Right cardiac atrium (tissue), 5 donors: ENCODE results near the gene PLA2G10. TPM values are rescaled to one million over a fixed set of nuclear protein-coding genes. Genes with fewer than 3 reads are reported as not detected.
"Not testable (repeated sequence)": the region's sequence is repeated elsewhere in the genome, so short reads cannot be mapped to it uniquely, and the experiment has no call there.

Source experiments
- ATAC-seq, 2 donors: fragments of 200-7000 bp; cut with Tn5 transposase; one replicate each; pipeline versions ENCODE4 v1.8.0 to v1.9.1; 2020; ENCODE audit warnings: moderate library complexity in 2 of 2, mild to moderate bottlenecking in 1 of 2
- DNase-seq, 3 donors: peaks; one replicate each; pipeline ENCODE4 v3.0.0-alpha.2; 2020
- H3K27ac ChIP-seq: one replicate; pipeline ENCODE4 v1.5.1; 2013; ENCODE audit warnings: mild to moderate bottlenecking, low read length, control low read depth, moderate library complexity
- H3K27me3 ChIP-seq: one replicate; pipeline ENCODE4 v1.6.1; 2013; ENCODE audit not compliant: control insufficient read depth, insufficient read depth
- H3K4me1 ChIP-seq: one replicate; pipeline ENCODE4 v1.6.1; 2013; ENCODE audit warnings: low read length; ENCODE audit not compliant: control insufficient read depth, insufficient read depth
- H3K4me3 ChIP-seq: one replicate; pipeline ENCODE4 v1.5.1; 2013; ENCODE audit warnings: low read length, control low read depth
- H3K9me3 ChIP-seq: one replicate; pipeline ENCODE4 v1.6.1; 2013; ENCODE audit warnings: low read length; ENCODE audit not compliant: control insufficient read depth
- WGBS: extraction: QIAGEN DNeasy Blood & Tissue Kit; methylation state at CpG from one replicate; pipeline ENCODE4 v1.1.7; 2013; 5-methylcytosine and 5-hydroxymethylcytosine counted together
- intact Hi-C, 4 donors: fragments of 100-400 bp; cut with DNase I; formaldehyde crosslinking; loops; one replicate each; pipeline versions ENCODE4 v1.11.0 to v1.14.0; 2022 to 2023
- long read RNA-seq, 4 donors: library from polyadenylated mRNA; unstranded; transcript quantifications; one replicate each; pipeline ENCODE4 v2.0.0, GENCODE V29; 2020 to 2021
- polyA plus RNA-seq: library from polyadenylated mRNA; stranded (reverse); fragments of 200-250 nt; gene quantifications from one replicate; pipeline ENCODE4 v1.2.3, GENCODE V29; 2013
- total RNA-seq, 4 donors: library from RNA; stranded (reverse); fragmentation: NEBNext Ultra II Directional; extraction: Animal tissue kit (Norgen Biotek cat#: 25700); gene quantifications; one replicate each; pipeline ENCODE4 v1.2.1, GENCODE V29; 2021
- donor health status: healthy with polysubstance abuse.
- donor health status: DM: no; HTN: yes; CAD: no.
- donor health status: DM: no; HTN: no; CAD: no.
- donor health status: DM: no; HTN: yes; CAD: no; lungs with severe emphysema.
- donor health status: DM: yes; HTN: yes; CAD: no.

The PLA2G10 gene, protein sequence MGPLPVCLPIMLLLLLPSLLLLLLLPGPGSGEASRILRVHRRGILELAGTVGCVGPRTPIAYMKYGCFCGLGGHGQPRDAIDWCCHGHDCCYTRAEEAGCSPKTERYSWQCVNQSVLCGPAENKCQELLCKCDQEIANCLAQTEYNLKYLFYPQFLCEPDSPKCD
- total RNA-seq: not detected
- not detected for polyA plus RNA-seq
- long read RNA-seq, donor 1: 0 reads
- long read RNA-seq, donor 2: 0 reads
- long read RNA-seq, donor 3: 0 reads
- long read RNA-seq, donor 4, partial matches to known transcripts: 0 of 1 reads
- long read RNA-seq, donor 4, other reads (novel, unspliced or antisense): 1 of 1 reads

DNA sequence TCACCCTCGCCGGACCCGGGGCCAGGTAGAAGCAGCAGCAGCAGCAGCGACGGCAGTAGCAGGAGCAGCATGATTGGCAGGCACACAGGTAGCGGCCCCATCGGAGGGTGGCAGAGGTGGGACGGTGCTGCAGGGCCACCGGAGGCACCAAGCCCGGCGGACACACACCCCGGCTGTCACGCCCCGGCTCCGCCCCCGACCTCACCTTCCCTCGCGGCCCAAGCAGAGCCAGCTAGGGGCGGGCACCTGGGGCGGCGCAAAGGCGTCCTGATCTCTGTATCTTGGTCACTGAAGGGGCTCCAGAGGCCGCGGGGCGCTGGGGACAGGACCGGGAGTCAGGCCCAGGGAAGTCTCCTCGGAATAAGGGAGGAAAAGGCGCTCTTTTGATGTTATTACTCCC, at the start of gene PLA2G10:
Gene PLA2G10 (minus strand): TSS at position 180 of the 400 bp plus-strand sequence. CDS start 79 bp downstream, at position 101.
- H3K9me3 ChIP-seq, H3K4me1 ChIP-seq, intact Hi-C loops, DNase-seq, ATAC-seq, H3K4me3 ChIP-seq, H3K27ac ChIP-seq, H3K27me3 ChIP-seq: not testable (repeated sequence)
- no CpG with 5 or more reads among the region's 28 CpGs for WGBS

DNA sequence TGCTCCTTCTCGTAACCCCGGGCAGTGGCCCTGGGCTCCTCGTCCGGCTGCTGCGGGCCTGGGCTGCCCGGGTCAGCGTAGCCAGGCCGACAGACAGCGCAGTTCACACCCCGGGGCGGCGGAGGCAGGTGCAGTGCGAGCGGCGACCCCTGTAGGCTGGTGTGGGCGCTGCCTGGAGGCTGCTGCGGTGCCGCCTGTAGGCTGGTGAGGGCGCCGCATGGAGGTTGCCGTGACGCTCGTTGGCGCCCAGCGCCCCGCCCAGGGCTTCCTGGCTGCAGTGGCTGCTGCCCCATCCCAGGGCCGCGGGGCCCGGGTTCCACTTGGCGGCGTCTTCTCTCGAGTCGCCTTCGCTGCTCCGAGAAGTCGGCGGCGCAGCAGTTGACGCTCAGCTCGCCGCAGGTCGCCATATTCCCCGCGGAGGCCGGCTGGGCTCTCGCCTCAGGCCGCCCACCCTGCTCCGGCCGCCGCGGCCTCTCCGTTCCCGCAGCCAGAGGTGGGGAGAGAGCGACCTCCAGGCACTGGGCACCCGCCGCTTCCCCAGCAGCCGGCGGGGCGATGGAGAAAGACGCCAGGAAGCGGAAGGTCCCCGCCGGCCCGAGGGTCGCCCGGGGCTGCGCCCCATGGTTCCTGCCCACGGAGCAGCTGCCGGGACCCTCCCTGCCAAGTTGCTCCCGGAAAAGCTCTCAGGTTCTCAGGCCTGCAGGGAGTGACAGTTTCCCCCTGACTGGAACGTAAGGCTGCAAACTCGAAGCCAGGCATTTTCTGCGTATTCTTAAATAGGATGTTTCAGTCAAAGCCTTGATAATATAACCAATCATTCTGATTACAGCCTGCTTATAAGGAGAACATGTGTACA, 48.4 kb upstream of the PLA2G10 start, which contains the start of gene NPIPA2:
Gene NPIPA2 (plus strand): TSS at position 261 of the 856 bp plus-strand sequence. CDS start 5,533 bp downstream, outside the sequence.
- H3K27me3 ChIP-seq, H3K9me3 ChIP-seq, DNase-seq, H3K4me1 ChIP-seq, H3K4me3 ChIP-seq, intact Hi-C loops, H3K27ac ChIP-seq: not testable (repeated sequence)
- ATAC-seq: peak; percentile 99
- WGBS: no CpG with 5 or more reads among the region's 73 CpGs

DNA sequence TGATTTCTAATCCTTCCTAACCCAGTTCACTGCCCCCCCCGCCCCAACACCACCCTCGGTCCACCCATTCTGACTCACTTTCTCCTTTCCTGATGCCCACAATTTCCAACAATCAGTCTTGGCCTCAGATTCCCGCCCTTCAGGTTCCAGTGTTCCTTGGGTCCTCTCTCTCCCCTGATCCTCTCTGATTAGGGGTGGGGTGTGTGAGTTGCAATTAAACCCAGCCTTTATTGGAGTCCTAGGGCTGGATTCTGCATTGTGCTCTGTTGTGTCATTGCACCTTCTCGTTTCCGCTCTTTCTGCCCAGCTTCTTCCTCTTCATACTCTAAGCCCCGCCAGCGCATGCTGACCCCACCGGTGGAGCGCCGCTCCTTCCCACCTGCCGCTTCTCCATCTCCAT, 47.7 kb upstream of the PLA2G10 start:
- intact Hi-C loops, H3K4me1 ChIP-seq, H3K27me3 ChIP-seq, H3K27ac ChIP-seq, H3K4me3 ChIP-seq, DNase-seq, H3K9me3 ChIP-seq: not testable (repeated sequence)
- no CpG with 5 or more reads among the region's 11 CpGs for WGBS
- ATAC-seq: peak in 1 of 2 donors; percentile 51

DNA sequence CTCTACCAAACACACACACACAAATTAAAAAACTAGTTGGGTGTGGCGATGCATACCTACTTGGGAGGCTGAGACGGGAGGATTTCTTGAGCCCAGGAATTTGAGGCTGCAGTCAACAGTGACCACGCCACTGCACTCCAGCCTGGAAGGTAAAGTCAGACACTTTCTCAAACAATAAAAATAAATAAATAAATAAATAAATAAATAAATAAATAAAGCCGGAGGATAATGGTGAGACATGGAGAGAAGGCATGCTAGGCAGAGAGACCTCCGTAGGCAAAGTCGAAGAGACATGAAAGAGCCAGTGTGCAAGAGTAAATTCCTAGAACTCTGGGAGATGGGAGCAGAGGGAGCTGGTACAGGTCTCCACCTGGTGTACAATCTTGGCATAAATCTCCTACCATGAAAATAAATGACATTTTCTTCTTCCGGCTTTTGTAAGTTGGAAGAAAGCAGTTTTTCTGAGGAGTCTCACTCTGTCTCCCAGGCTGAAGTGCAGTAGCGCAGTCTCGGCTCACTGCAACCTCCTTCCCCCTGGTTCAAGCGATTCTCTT, 46.8 kb upstream of the PLA2G10 start:
- H3K9me3 ChIP-seq, H3K4me3 ChIP-seq, DNase-seq, H3K27me3 ChIP-seq, ATAC-seq, intact Hi-C loops, H3K27ac ChIP-seq, H3K4me1 ChIP-seq: not testable (repeated sequence)
- WGBS: 68% methylated on average over 2 of the region's 10 CpGs

DNA sequence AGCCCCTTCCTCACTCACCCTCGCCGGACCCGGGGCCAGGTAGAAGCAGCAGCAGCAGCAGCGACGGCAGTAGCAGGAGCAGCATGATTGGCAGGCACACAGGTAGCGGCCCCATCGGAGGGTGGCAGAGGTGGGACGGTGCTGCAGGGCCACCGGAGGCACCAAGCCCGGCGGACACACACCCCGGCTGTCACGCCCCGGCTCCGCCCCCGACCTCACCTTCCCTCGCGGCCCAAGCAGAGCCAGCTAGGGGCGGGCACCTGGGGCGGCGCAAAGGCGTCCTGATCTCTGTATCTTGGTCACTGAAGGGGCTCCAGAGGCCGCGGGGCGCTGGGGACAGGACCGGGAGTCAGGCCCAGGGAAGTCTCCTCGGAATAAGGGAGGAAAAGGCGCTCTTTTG, 39.1 kb upstream of the PLA2G10 start:
- H3K4me1 ChIP-seq, H3K27me3 ChIP-seq, DNase-seq, H3K4me3 ChIP-seq, H3K27ac ChIP-seq, intact Hi-C loops, ATAC-seq, H3K9me3 ChIP-seq: not testable (repeated sequence)
- no CpG with 5 or more reads among the region's 28 CpGs for WGBS

DNA sequence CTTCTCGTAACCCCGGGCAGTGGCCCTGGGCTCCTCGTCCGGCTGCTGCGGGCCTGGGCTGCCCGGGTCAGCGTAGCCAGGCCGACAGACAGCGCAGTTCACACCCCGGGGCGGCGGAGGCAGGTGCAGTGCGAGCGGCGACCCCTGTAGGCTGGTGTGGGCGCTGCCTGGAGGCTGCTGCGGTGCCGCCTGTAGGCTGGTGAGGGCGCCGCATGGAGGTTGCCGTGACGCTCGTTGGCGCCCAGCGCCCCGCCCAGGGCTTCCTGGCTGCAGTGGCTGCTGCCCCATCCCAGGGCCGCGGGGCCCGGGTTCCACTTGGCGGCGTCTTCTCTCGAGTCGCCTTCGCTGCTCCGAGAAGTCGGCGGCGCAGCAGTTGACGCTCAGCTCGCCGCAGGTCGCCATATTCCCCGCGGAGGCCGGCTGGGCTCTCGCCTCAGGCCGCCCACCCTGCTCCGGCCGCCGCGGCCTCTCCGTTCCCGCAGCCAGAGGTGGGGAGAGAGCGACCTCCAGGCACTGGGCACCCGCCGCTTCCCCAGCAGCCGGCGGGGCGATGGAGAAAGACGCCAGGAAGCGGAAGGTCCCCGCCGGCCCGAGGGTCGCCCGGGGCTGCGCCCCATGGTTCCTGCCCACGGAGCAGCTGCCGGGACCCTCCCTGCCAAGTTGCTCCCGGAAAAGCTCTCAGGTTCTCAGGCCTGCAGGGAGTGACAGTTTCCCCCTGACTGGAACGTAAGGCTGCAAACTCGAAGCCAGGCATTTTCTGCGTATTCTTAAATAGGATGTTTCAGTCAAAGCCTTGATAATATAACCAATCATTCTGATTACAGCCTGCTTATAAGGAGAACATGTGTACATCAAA, 9.3 kb upstream of the PLA2G10 start, which contains the start of gene NPIPA3:
Gene NPIPA3 (plus strand): TSS at position 256 of the 856 bp plus-strand sequence. CDS start 5,533 bp downstream, outside the sequence.
- H3K4me3 ChIP-seq, intact Hi-C loops, H3K27ac ChIP-seq, H3K4me1 ChIP-seq, DNase-seq, H3K27me3 ChIP-seq, H3K9me3 ChIP-seq: not testable (repeated sequence)
- ATAC-seq: peak; percentile 98 to 100
- WGBS: no CpG with 5 or more reads among the region's 73 CpGs

DNA sequence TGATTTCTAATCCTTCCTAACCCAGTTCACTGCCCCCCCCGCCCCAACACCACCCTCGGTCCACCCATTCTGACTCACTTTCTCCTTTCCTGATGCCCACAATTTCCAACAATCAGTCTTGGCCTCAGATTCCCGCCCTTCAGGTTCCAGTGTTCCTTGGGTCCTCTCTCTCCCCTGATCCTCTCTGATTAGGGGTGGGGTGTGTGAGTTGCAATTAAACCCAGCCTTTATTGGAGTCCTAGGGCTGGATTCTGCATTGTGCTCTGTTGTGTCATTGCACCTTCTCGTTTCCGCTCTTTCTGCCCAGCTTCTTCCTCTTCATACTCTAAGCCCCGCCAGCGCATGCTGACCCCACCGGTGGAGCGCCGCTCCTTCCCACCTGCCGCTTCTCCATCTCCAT, 8.6 kb upstream of the PLA2G10 start:
- ATAC-seq: peak; percentile 34 to 60
- intact Hi-C loops, H3K4me3 ChIP-seq, H3K4me1 ChIP-seq, H3K9me3 ChIP-seq, DNase-seq, H3K27ac ChIP-seq, H3K27me3 ChIP-seq: not testable (repeated sequence)
- WGBS: no CpG with 5 or more reads among the region's 11 CpGs

DNA sequence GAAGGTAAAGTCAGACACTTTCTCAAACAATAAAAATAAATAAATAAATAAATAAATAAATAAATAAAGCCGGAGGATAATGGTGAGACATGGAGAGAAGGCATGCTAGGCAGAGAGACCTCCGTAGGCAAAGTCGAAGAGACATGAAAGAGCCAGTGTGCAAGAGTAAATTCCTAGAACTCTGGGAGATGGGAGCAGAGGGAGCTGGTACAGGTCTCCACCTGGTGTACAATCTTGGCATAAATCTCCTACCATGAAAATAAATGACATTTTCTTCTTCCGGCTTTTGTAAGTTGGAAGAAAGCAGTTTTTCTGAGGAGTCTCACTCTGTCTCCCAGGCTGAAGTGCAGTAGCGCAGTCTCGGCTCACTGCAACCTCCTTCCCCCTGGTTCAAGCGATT, 7.8 kb upstream of the PLA2G10 start:
- H3K4me3 ChIP-seq, H3K27me3 ChIP-seq, DNase-seq, H3K27ac ChIP-seq, intact Hi-C loops, H3K9me3 ChIP-seq, ATAC-seq, H3K4me1 ChIP-seq: not testable (repeated sequence)
- 56% methylated on average over 1 of the region's 7 CpGs for WGBS

DNA sequence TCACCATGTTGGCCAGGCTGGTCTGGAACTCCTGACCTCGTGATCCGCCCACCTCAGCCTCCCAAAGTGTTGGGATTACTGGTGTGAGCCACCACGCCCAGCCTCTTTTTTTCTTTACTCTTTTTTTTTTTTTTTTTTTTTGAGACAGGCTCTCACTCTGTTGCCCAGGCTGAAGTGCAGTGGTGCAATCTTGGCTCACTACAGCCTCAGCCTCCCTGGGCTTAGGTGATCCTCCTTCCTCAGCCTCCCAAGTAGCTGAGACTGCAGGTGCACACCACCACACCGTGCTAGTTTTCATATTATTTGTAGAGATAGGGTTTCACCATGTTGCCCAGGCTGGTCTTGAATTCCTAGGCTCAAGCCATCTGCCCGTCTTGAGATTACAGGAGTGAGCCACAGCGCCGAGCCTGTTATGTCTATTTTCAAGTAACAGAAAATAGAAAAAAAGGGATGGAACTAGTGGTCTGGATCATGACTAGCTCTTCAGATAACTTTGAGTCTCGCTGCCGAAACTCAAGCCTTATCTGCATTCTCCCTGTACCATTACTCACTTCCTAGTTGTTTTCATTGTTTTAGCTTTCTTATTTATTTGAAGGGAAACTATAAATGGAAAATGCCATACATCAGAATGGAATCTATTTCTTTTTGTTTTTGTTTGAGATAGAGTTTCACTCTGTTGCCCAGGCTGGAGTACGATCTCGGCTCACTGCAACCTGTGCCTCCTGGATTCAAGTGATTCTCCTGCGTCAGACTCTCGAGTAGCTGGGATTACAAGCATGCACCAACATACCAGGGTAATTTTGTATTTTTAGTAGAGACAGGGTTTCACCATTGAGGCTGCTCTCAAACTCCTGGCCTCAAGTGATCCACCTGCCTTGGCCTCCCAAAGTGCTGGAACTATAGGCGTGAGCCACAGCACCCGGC, 8.0 kb downstream of the PLA2G10 start:
- intact Hi-C loops, H3K9me3 ChIP-seq, DNase-seq, H3K27me3 ChIP-seq, H3K4me1 ChIP-seq, H3K4me3 ChIP-seq, H3K27ac ChIP-seq: not testable (repeated sequence)
- 63% methylated on average over 15 of the region's 15 CpGs for WGBS
- ATAC-seq: peak in 1 of 2 donors; percentile 49
